ENCODE measurements around the gene BRICD5. TPM values are rescaled to one million over a fixed set of nuclear protein-coding genes. Genes with fewer than 3 reads are reported as not detected.

Gene BRICD5
- total and polyA plus RNA-seq, 2 of the 4 experiments (the other 2 are of a cell fraction): 0.18 to 0.94 TPM

- no peaks in the 10 kb centered on the region for H4K20me1 ChIP-seq (ENCODE audit: insufficient read depth, low read length)
- no peak overlapping the region for H3K14ac ChIP-seq (replicated peaks; ENCODE audit: low read depth, low read length)
- no peak overlapping the region for H3K9ac ChIP-seq (ENCODE audit: low read depth, low read length)
- H3K4me1 ChIP-seq (ENCODE audit: control insufficient read depth, insufficient read depth, low read length): no peaks in the 10 kb centered on the region
- H3K79me1 ChIP-seq (ENCODE audit: low read depth in 1 of 2, low read length in 2 of 2): no peaks in the 10 kb centered on the region
- H3K4me3 ChIP-seq (ENCODE audit: insufficient read depth, low read depth, low read length): no peak overlapping the region
- intact Hi-C loops (cut with micrococcal nuclease) (no loop called here), dilution Hi-C loops (cut with HindIII; ENCODE audit: low sequenced_read_pairs, unreplicated experiment) (no loop called here), in situ Hi-C loops (cut with MboI; ENCODE audit: low sequenced_read_pairs) (no loop called here)
- H2BK5ac ChIP-seq (ENCODE audit: low read depth, low read length, poor library complexity, severe bottlenecking): no peak overlapping the region
- H3K18ac ChIP-seq (ENCODE audit: low read depth, low read length): no peak overlapping the region
- H4K5ac ChIP-seq (ENCODE audit: low read depth, low read length): no peak overlapping the region
- no peak overlapping the region for H2AK9ac ChIP-seq (replicated peaks; ENCODE audit: low read depth, low read length, poor library complexity)
- H3K9me1 ChIP-seq (ENCODE audit: insufficient read depth, low read length): no peaks in the 10 kb centered on the region
- no peaks in the 10 kb centered on the region for H3K36me3 ChIP-seq (ENCODE audit: control insufficient read depth, insufficient read depth, low read length)
- no TSS peak for BruUV-seq (replicated peaks)
- H4K91ac ChIP-seq (ENCODE audit: insufficient read depth, low read depth, low read length): no peak overlapping the region
- DNase-seq: no peak
- no peak for TF ChIP-seq RCOR1 (IDR thresholded peaks at IDR 0.05; ENCODE audit: insufficient replicate concordance, low read length)
- TF ChIP-seq BHLHE40 (IDR thresholded peaks at IDR 0.05; ENCODE audit: low read depth, low read length): no peak
- no peak for TF ChIP-seq CEBPB (IDR thresholded peaks at IDR 0.05; ENCODE audit: low read depth, low read length)
- no peak for TF ChIP-seq RFX5 (IDR thresholded peaks at IDR 0.05; ENCODE audit: low read depth, low read length)
- no peak for TF ChIP-seq MAFK (IDR thresholded peaks at IDR 0.05; ENCODE audit: low read depth, low read length)
- TF ChIP-seq CHD1 (IDR thresholded peaks at IDR 0.05; ENCODE audit: low read depth, low read length): no peak
- no peak for TF ChIP-seq ELK1 (IDR thresholded peaks at IDR 0.05; ENCODE audit: borderline replicate concordance, low read depth, low read length)
- TF ChIP-seq POLR2A (IDR thresholded peaks at IDR 0.05; ENCODE audit: low read depth, low read length): no peak
- TF ChIP-seq, protein P1, sequence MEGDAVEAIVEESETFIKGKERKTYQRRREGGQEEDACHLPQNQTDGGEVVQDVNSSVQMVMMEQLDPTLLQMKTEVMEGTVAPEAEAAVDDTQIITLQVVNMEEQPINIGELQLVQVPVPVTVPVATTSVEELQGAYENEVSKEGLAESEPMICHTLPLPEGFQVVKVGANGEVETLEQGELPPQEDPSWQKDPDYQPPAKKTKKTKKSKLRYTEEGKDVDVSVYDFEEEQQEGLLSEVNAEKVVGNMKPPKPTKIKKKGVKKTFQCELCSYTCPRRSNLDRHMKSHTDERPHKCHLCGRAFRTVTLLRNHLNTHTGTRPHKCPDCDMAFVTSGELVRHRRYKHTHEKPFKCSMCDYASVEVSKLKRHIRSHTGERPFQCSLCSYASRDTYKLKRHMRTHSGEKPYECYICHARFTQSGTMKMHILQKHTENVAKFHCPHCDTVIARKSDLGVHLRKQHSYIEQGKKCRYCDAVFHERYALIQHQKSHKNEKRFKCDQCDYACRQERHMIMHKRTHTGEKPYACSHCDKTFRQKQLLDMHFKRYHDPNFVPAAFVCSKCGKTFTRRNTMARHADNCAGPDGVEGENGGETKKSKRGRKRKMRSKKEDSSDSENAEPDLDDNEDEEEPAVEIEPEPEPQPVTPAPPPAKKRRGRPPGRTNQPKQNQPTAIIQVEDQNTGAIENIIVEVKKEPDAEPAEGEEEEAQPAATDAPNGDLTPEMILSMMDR (conservative IDR thresholded peaks at IDR 0.05; ENCODE audit: low read depth, low read length): no peak
- TF ChIP-seq, protein P2, sequence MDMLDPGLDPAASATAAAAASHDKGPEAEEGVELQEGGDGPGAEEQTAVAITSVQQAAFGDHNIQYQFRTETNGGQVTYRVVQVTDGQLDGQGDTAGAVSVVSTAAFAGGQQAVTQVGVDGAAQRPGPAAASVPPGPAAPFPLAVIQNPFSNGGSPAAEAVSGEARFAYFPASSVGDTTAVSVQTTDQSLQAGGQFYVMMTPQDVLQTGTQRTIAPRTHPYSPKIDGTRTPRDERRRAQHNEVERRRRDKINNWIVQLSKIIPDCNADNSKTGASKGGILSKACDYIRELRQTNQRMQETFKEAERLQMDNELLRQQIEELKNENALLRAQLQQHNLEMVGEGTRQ (IDR thresholded peaks at IDR 0.05; ENCODE audit: low read depth, low read length): no peak
- TF ChIP-seq MXI1 (IDR thresholded peaks at IDR 0.05; ENCODE audit: borderline replicate concordance, low read depth, low read length): no peak
- no peak for ATAC-seq (ENCODE audit: low read depth)
- H3K9me3 ChIP-seq (ENCODE audit: control insufficient read depth, insufficient read depth, low read length): no peaks in the 10 kb centered on the region
- H3K27ac ChIP-seq (ENCODE audit: insufficient read depth, low read length): no peak overlapping the region
- H3K56ac ChIP-seq (ENCODE audit: extremely low read depth, insufficient read depth, low read length): no peak overlapping the region
- H4K8ac ChIP-seq (ENCODE audit: low read depth in 2 of 2, low read length in 2 of 2): no peak overlapping the region
- H2BK15ac ChIP-seq (ENCODE audit: low read depth, low read length): no peak overlapping the region
- H3K4me2 ChIP-seq (ENCODE audit: low read depth, low read length): no peak overlapping the region
- no peak overlapping the region for H3K23ac ChIP-seq (ENCODE audit: low read depth, low read length)
- H3K27me3 ChIP-seq (ENCODE audit: control insufficient read depth, insufficient read depth, low read length): peaks cover 27% of the 10 kb centered on the region
- H3K4ac ChIP-seq (ENCODE audit: low read depth, low read length): no peak overlapping the region
- H2AFZ ChIP-seq (replicated peaks; ENCODE audit: low read length, poor library complexity): no peak overlapping the region
- ChIA-PET CTCF (no interaction called here), POLR2A (ENCODE audit: unreplicated experiment) (no interaction called here)
- no peak overlapping the region for H2AK5ac ChIP-seq (ENCODE audit: low read depth, low read length)
- no peak overlapping the region for H2BK20ac ChIP-seq (ENCODE audit: low read depth, low read length)
- WGBS, 2 experiments (ENCODE audit: extremely low coverage in 2 of 2, insufficient read length in 1 of 2): 84% methylated on average over 4 of the region's 11 CpGs; no CpG with 5 or more reads in 1 of the 2 experiments
- no peak overlapping the region for H2BK120ac ChIP-seq (ENCODE audit: low read depth, low read length)
Observed at GRCh38 chr16:2191446-2191706, 19.3 kb downstream of the BRICD5 start.

All from IMR-90 (cell line).